GM12801 (cell line): Measurements from ENCODE around the gene RTEL1.

ENCODE experiments used
- TF ChIP-seq, protein P1 (sequence below): IDR thresholded peaks from one replicate; pipeline ENCODE4 v1.5.1; 2011; ENCODE audit warnings: control low read depth; ENCODE audit not compliant: insufficient read length; ENCODE audit errors: extremely low read depth

The RTEL1 gene

DNA sequence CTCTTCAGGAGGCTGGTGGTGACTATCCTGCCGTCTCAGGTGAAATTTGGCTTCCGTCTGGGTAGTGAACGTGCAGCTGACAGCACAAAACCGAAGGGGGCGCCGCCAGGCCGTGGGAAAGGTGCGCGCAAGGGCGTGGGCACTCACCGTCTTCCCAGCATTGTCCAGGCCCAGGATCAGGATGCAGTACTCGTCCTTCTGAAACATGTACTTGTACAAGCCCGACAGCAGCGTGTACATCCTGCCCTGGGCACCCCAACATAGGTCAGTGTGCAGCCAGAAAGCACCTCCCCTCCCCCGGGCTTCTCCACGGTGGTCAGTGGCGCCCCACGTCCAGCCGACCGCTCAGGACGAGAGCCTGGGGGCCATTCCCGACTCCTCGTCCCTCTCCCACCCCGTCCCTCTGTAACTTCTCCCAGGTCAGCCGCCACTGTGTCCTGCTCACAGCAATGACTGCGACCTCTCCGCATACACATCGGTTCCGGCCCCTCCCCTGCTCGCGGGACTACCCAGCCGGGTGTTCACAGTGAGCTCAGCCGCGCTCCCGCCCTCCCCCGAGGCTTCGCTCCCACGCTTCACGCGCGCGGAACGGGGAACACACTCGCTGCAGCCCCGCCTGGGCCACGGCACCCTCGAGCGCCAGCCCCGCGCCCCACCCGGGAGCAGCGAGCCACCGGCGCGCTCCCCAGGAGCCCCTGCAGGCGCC is 48.9 kb downstream of the RTEL1 start:
- TF ChIP-seq, protein P1, sequence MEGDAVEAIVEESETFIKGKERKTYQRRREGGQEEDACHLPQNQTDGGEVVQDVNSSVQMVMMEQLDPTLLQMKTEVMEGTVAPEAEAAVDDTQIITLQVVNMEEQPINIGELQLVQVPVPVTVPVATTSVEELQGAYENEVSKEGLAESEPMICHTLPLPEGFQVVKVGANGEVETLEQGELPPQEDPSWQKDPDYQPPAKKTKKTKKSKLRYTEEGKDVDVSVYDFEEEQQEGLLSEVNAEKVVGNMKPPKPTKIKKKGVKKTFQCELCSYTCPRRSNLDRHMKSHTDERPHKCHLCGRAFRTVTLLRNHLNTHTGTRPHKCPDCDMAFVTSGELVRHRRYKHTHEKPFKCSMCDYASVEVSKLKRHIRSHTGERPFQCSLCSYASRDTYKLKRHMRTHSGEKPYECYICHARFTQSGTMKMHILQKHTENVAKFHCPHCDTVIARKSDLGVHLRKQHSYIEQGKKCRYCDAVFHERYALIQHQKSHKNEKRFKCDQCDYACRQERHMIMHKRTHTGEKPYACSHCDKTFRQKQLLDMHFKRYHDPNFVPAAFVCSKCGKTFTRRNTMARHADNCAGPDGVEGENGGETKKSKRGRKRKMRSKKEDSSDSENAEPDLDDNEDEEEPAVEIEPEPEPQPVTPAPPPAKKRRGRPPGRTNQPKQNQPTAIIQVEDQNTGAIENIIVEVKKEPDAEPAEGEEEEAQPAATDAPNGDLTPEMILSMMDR, result peak; percentile 4

DNA sequence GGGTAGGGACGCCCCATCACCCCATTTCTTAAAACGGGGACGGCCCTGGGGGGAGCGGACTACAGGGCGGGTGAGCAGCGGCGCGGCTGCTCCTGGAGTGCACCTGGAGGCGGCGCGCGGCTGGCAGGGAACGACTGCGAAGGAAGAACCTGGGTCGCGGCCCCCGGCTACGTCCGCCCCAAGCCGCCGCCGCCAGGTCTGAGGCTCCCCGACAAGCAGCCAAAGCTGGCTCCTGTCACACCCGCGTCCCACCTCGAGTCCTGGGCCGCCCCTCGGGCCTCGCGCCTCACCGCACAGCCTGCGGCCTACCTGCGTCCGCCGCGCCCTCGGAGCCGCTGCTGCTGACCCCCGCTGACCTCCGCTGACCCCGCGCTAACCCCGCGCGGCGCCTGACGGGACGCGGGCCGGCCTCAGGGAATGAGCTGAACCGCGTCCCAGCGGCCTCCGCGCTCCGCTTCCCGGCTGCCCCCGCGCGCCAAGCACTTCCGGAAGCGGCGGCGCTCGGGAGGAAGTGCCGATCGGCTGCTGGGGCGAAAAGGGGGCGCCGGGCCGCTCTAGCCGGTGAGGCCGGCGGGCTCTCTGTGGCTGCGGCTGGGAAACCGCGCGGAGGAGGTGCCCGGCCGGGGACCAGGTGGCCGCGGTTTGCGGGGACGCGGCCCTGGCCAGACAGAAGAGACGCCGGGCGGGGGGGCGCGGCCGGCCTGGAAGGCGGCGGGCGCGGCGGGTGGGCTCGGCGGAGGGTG is 49.6 kb downstream of the RTEL1 start, which contains the start of the genes ARFRP1 and ZGPAT:
ARFRP1 (minus strand) TSS at position 419 of the 743 bp plus-strand sequence. CDS start 885 bp downstream, outside the sequence.
ZGPAT (plus strand) TSS at position 482 of the 743 bp plus-strand sequence. CDS start 542 bp downstream, outside the sequence.
- TF ChIP-seq, protein P1, result no peak

DNA sequence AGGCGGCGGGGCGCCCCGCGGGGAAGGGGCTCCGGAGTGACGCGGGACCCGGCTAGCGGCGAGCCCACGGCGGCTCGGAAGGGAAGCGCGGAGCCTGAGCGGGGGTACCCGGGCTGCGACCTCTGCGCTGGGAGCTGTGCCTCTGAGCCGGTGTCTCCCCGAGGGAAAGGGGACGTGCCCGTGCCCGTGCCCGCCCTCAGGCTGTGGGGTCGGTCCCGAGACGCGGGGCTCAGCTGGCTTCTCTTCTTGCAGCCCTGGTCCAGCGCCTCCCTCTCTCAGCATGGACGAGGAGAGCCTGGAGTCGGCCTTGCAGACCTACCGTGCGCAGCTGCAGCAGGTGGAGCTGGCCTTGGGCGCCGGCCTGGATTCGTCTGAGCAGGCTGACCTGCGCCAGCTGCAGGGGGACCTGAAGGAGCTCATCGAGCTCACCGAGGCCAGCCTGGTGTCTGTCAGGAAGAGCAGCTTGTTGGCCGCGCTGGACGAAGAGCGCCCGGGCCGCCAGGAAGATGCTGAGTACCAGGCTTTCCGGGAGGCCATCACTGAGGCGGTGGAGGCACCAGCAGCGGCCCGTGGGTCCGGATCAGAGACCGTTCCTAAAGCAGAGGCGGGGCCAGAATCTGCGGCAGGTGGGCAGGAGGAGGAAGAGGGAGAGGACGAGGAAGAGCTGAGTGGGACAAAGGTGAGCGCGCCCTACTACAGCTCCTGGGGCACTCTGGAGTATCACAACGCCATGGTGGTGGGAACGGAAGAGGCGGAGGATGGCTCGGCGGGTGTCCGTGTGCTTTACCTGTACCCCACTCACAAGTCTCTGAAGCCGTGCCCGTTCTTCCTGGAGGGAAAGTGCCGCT is 50.4 kb downstream of the RTEL1 start:
- TF ChIP-seq, protein P1, result no peak

DNA sequence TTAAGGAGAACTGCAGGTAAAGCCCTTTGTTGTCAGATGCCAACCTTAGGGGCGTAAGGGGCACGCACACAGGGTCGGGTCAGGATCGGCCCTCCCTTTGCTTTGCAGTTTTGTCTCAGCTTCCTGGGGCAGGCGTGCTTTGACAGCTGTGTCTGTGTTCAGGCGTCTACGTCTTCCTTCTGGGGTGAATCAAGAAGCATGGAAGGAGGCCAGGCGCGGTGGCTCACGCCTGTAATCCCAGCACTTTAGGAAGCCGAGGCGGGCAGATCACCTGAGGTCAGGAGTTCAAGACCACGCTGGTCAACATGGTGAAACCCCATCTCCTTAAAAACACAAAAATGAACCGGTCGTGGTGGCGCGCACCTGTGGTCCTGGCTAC is 51.0 kb downstream of the RTEL1 start:
- TF ChIP-seq, protein P1, result no peak

DNA sequence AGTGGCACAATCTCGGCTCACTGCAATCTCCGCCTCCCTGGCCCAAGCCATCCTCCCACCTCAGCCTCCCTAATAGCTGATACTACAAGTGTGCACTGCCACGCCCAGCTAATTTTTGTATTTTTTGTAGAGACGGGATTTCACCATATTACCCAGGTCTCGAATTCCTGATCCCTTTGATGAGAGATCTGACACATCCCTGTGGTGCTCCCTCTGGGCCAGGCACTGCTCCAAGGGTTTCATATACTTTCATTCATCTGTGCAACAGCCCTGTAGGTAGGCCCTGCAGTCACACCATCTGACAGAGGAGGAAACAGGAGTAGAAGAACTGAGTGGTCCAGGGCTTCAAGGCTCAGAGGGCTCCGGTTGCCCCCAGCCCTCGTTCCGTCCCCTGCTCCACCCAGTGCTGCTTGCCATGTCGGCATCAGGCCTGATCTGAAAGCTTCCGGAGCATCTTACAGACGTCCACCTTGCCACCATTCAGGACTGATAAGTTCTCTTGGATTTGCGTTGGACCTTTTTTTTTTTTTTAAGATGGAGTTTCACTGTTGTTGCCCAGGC is 53.1 kb downstream of the RTEL1 start:
- TF ChIP-seq, protein P1, result no peak

DNA sequence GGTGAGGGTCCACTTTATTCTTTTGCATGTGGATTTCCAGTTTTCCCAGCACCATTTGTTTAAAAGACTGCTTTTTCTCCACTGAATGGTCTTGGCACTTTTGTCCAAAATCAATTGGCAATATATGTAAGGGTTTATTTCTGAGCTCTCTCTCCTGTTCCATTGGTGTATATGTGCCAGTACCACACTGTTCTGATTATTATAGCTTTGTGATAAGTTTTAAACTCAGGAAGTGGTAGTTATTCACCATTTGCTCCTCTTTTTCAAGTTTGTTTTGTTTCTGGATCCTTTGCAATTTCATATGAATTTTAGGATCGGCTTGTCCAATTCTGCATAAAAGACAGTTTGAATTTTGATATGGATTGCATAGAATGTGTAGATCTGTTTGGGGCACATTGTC is 54.1 kb downstream of the RTEL1 start:
- TF ChIP-seq, protein P1, result no peak
